Ishikawa (cell line): Measurements from ENCODE around the gene TARDBP.

Experiments used
- CEBPB ChIP-seq: IDR thresholded peaks from 2 replicates; pipeline ENCODE4 v1.6.1; 2012
- CREB1 ChIP-seq: IDR thresholded peaks from 2 replicates; pipeline ENCODE4 v1.6.1; 2012; ENCODE audit warnings: low read depth
- EGR1 ChIP-seq: IDR thresholded peaks from 2 replicates; pipeline ENCODE4 v1.6.1; 2012
- EP300 ChIP-seq: IDR thresholded peaks from 2 replicates; pipeline ENCODE4 v1.6.1; 2012; ENCODE audit warnings: borderline replicate concordance
- FOXM1 ChIP-seq: IDR thresholded peaks from 2 replicates; pipeline ENCODE4 v1.6.1; 2012; ENCODE audit warnings: low read depth, borderline replicate concordance
- MAX ChIP-seq: IDR thresholded peaks from 2 replicates; pipeline ENCODE4 v1.6.1; 2012
- NFIC ChIP-seq: IDR thresholded peaks from 2 replicates; pipeline ENCODE4 v1.6.1; 2012
- RAD21 ChIP-seq: IDR thresholded peaks from 2 replicates; pipeline ENCODE4 v1.6.1; 2012; ENCODE audit warnings: low read depth
- TAF1 ChIP-seq: IDR thresholded peaks from 2 replicates; pipeline ENCODE4 v1.6.1; 2012; ENCODE audit warnings: low read depth, mild to moderate bottlenecking
- TCF12 ChIP-seq: IDR thresholded peaks from 2 replicates; pipeline ENCODE4 v1.6.1; 2012; ENCODE audit warnings: low read depth
- TEAD4 ChIP-seq: IDR thresholded peaks from 2 replicates; pipeline ENCODE4 v1.6.1; 2012
- YY1 ChIP-seq: IDR thresholded peaks from 2 replicates; pipeline ENCODE4 v1.6.1; 2012; ENCODE audit warnings: low read depth
- ZBTB7A ChIP-seq: IDR thresholded peaks from 2 replicates; pipeline ENCODE4 v1.6.1; 2012; ENCODE audit warnings: low read depth
- TF ChIP-seq, protein P1 (sequence below): IDR thresholded peaks from 2 replicates; pipeline ENCODE4 v1.6.1; 2012
- TF ChIP-seq, protein P2 (sequence below): IDR thresholded peaks from 2 replicates; pipeline ENCODE4 v1.6.1; 2012; ENCODE audit warnings: low read depth, mild to moderate bottlenecking

The TARDBP gene

DNA sequence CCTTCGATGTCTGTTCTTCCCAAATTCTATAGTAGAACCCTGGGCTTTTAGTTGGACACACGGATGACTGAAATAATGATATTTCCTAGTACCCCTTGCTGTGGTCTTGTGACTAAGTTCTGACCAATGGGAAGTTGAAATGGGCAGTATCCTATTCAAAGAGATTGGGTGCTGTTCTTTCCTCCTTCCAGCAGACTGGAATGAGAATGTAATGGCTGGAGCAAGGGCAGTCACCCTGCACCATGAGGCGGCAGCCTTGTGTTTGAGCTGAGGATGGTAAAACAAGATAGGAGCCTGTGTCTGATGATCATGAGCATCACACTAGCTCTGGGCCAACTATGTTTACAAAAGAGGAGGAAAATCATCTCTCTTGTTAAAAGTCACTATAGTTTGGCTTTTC is 52.5 kb downstream of the TARDBP start:
- TF ChIP-seq EGR1 (no peak), NFIC (no peak), YY1 (no peak), CREB1 (no peak), MAX (no peak), CEBPB (no peak), ZBTB7A (no peak), TAF1 (no peak), FOXM1 (no peak)
- TF ChIP-seq, protein P1, sequence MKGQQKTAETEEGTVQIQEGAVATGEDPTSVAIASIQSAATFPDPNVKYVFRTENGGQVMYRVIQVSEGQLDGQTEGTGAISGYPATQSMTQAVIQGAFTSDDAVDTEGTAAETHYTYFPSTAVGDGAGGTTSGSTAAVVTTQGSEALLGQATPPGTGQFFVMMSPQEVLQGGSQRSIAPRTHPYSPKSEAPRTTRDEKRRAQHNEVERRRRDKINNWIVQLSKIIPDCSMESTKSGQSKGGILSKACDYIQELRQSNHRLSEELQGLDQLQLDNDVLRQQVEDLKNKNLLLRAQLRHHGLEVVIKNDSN = no peak
- TF ChIP-seq, protein P2, sequence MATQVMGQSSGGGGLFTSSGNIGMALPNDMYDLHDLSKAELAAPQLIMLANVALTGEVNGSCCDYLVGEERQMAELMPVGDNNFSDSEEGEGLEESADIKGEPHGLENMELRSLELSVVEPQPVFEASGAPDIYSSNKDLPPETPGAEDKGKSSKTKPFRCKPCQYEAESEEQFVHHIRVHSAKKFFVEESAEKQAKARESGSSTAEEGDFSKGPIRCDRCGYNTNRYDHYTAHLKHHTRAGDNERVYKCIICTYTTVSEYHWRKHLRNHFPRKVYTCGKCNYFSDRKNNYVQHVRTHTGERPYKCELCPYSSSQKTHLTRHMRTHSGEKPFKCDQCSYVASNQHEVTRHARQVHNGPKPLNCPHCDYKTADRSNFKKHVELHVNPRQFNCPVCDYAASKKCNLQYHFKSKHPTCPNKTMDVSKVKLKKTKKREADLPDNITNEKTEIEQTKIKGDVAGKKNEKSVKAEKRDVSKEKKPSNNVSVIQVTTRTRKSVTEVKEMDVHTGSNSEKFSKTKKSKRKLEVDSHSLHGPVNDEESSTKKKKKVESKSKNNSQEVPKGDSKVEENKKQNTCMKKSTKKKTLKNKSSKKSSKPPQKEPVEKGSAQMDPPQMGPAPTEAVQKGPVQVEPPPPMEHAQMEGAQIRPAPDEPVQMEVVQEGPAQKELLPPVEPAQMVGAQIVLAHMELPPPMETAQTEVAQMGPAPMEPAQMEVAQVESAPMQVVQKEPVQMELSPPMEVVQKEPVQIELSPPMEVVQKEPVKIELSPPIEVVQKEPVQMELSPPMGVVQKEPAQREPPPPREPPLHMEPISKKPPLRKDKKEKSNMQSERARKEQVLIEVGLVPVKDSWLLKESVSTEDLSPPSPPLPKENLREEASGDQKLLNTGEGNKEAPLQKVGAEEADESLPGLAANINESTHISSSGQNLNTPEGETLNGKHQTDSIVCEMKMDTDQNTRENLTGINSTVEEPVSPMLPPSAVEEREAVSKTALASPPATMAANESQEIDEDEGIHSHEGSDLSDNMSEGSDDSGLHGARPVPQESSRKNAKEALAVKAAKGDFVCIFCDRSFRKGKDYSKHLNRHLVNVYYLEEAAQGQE = no peak

DNA sequence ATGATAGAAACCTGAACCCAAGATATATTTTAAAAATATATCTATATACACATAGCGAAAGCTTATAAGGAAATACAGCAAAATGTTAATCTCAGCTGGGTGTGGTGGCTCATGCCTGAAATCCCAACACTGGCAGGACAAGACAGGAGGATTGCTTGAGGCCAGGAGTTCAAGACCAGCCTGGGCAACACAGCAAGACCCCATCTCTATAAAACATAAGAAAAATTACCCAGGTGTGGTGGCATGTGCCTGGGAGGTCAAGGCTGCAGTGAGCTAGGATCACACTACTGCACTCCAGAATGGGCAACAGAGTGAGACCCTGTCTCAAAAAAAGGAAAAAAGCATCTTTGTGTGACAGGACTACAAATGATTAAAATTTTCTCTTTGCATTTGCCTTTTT is 53.3 kb downstream of the TARDBP start:
- TF ChIP-seq ZBTB7A (no peak), CREB1 (no peak), RAD21 (no peak), NFIC (no peak), MAX (no peak), YY1 (no peak), EP300 (no peak), TEAD4 (no peak), TAF1 (no peak), FOXM1 (no peak), TCF12 (no peak), EGR1 (no peak), CEBPB (no peak)
- TF ChIP-seq, protein P2 = no peak
- TF ChIP-seq, protein P1 = no peak

DNA sequence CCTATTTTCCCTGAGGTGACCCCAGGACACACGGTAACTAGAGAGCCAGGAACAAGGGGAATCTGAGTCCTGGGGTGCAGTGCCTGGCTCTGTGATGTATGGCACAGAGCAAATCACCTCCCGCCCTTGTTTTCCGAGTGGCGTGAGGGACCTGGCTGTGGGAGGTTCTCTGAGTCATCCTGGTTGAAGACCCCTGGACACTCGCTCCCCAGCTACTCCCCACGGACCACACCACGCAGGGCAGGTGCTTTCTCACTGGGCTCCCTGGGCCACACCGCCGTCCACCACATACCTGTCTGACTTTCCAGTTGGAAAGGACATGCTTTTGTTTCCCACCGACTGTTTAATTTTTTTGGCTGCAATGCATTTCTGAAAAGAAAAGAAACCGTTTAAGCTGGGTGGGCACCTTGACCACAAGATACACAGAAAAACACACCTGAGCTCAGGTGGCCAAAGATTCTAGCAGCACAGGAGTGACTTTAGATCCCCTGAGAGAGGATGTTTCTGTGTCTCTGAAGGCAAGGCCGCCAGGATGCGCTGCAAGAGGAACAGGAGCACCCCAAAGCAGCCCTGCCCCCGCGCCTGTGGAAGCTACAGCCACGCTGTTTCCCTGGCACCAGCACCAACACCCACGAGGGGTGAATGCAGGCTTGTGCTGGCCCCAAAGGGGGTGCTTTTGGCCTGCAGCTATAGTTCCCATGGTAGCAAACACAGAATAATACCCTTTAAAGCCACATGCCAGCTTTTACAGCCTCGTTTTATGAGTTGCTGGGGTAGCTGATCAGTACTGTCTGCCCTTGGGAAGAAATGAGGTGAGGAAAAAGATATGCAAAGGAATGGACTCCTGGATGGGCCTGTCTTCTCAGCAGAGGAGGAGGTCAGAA is 55.5 kb downstream of the TARDBP start:
- no peak for TF ChIP-seq CEBPB
- no peak for TF ChIP-seq RAD21
- no peak for TF ChIP-seq TEAD4
- TF ChIP-seq, protein P1 = no peak
- no peak for TF ChIP-seq FOXM1
- TF ChIP-seq EGR1 = no peak
- TF ChIP-seq CREB1 = no peak
- TF ChIP-seq, protein P2 = no peak
